HuH-7.5 (cell line): Measurements from ENCODE around the gene PAX4.
A peak's percentile ranks its signal among the peaks of the same experiment; 100 is the strongest.
"Not testable (repeated sequence)": the region's sequence is repeated elsewhere in the genome, so short reads cannot be mapped to it uniquely, and the experiment has no call there.

Experiments used
- DNase-seq: peaks from one replicate; pipeline ENCODE4 v3.0.0; 2011; ENCODE audit warnings: low spot score

Gene PAX4

DNA sequence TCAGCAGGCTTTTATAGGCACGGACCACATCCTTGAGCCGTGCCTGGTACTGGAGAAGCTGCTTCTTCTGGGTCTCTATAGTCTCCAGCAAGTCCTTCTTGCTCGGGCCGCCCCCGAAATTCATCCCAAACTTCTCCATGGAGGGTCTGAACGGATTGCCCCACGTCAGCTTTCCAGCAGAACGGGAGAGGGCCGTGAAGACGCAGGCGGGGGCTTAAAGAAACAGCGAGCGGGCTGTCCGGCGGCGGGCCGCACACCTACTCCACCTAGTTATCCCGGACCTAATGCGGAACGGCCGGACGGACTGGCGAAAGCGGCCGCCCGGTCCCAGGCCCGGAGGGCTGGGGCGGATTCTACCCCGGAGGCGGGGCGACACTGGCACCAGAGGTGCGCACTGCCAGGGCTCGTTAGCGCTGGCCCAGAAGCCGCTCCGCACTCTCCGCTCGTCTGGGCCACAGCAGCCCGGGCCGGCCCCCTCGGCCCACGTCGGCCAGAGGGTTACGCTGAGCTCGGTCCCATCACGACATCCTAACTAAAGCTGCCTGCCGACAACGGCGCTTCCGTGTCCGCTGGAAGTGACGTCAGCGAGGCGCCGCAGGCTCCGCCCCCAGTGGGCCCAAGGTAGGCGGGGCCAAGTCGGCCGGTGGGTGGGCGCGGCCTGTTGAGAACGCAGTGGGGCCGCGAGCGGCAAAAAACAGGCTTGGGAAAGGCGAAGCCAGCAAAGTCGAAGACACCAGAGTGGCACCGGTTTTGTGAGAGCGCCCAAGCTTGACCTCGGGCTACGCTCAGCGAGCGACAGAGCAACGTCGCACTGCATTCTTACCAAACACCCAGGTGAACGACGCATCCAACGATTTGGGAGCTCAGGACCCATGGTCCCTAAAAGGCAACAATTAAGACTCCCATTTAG, 32.6 kb downstream of the PAX4 start, which contains the start of gene GCC1:
Gene GCC1 (minus strand): TSS at position 553 of the 910 bp plus-strand sequence. CDS start 414 bp downstream, at position 139.
- DNase-seq: peak; percentile 89

DNA sequence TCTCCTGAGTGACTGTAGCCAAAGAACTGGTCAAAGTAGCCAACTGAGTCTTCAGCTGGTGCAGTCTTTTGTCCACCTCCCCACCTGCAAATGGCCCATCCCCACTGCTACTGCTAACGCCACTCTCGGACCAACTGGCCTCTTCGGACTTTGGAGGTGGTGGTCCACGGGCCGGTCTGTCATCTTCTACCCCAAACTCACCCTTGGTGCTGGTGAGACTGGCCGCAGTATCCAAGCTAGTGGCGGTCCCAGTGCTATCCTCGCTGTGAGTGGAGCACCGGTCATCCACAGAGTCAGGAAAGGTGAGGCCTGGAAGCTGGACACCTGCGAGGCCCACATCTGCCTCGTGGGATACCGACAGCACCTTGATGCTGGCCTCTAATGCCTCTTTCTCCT, 33.3 kb downstream of the PAX4 start:
- no peak for DNase-seq

GRCh38 chr7:127582361-127582760, 35.6 kb downstream of the PAX4 start:
- DNase-seq: no peak

DNA sequence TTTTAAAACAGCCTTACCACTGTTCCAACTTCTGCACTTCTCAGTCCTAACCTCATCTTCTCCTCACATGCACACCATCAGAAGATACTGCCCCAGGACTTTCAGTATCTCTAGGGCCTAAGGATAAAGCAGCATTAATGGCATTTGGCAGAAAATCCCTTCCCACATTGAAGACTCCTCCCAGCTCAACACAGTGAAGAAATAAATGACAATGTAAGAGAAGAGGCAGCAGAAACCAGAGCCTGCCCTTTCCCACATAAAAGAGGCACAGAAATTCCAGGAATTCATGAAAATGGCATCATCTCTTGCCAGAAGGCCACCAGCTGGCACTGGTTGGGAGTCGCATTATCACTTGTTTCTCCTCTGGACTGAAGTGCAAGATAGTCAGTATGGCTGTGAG, 36.2 kb downstream of the PAX4 start:
- no peak for DNase-seq

- DNase-seq: no peak
Measured at GRCh38 chr7:127580612-127581011, 37.3 kb downstream of the PAX4 start.

DNA sequence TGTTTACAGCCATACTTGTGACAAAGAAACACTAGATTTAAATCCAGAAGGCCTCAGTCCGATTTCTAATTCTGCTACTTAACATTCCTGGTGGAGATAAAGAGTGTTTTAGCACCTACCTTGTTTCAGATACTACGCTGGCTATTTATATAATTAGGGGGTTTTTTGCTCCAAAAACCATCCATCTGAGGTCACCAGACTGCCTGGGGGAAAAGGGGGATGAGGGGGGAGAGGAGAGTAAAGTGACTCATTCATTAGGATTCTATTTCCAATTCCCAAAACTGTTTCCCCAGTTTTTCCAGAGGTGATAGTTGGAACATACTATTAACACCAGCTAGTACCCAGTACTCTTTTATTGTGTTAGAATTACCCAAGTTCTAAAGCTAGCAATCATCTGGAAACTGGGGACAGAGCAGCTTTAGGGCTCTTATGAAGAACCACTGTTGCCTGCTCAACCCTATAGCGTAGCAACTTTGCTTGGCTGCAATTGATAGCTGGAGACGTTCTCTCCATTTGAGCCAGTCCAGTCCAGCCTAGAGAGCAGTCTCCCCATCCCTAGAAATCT, 39.1 kb downstream of the PAX4 start:
- DNase-seq: no peak

GRCh38 chr7:127578036-127578684, 39.8 kb downstream of the PAX4 start:
- no peak for DNase-seq

DNA sequence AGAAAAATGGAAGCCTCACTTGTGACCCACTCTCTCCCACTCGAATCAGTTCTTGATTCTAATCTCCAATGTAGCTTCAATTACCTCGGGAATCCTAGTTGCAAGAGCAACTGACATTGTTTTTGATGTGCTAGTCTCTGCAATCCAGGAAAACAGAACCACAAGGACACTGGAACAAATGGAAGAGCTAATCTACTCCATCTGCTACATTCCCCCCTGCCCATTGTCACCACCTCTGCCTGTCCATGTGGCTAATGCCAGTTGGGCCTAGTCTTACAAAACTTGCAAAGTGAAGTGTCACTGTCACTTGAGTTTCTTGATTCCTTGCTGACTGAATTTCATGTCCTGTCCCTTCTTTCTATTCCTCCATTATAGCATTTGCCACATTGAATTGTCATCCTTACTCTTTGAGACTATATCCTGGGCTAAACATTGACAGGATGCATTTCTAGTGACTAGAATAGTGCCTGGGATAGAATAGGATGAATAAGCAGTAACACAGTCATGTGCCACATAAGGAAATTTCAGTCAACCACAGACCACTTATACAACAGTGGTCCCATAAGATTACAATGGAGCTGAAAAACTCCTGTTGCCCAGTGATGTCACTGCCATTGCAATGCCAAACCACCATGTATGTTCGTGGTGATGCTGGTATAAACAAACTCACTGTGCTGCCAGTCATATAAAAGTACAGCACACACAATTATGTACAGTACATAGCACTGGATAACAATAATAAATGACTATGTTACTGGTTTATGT, 46.0 kb downstream of the PAX4 start:
- DNase-seq: no peak

DNA sequence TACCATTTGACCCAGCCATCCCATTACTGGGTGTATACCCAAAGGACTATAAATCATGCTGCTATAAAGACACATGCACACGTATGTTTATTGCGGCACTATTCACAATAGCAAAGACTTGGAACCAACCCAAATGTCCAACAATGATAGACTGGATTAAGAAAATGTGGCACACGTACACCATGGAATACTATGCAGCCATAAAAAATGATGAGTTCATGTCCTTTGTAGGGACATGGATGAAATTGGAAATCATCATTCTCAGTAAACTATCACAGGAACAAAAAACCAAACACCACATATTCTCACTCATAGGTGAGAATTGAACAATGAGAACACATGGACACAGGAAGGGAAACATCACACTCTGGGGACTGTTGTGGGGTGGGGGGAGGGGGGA, 49.9 kb downstream of the PAX4 start:
- DNase-seq: not testable (repeated sequence)

GRCh38 chr7:127566242-127566641, 51.7 kb downstream of the PAX4 start:
- DNase-seq: no peak
